ENCODE data around the gene PIAS4. TPM values are rescaled to one million over a fixed set of nuclear protein-coding genes. Genes with fewer than 3 reads are reported as not detected.

The PIAS4 gene
- total and polyA plus RNA-seq, 2 of the 13 experiments (the other 11 are each of a cell fraction or from before 2014, with no cell fraction given): 9.0 to 20.1 TPM

- TF ChIP-seq CREM (IDR thresholded peaks at IDR 0.05) (no peak), CREM (CRISPR knock-in tag; IDR thresholded peaks at IDR 0.05) (no peak), ZNF687 (CRISPR knock-in tag; IDR thresholded peaks at IDR 0.05) (peak; percentile 46; the same call in 1 of the 2 replicates), ZNF704 (CRISPR knock-in tag; IDR thresholded peaks at IDR 0.05; ENCODE audit: borderline replicate concordance) (no peak), GABPB1 (CRISPR knock-in tag; IDR thresholded peaks at IDR 0.05) (peak; percentile 28; the same call in 1 of the 2 replicates), ZNF639 (CRISPR knock-in tag; conservative IDR thresholded peaks at IDR 0.05) (no peak), TRIM24 (CRISPR knock-in tag; IDR thresholded peaks at IDR 0.05) (no peak), ZNF543 (CRISPR knock-in tag; IDR thresholded peaks at IDR 0.05) (0 out of 2 replicates have a peak, but pooled peaks have one; percentile 38), ZNF20 (CRISPR knock-in tag; IDR thresholded peaks at IDR 0.05) (no peak), CHD2 (IDR thresholded peaks at IDR 0.05; ENCODE audit: low read depth, low read length) (no peak), GMEB1 (CRISPR knock-in tag; IDR thresholded peaks at IDR 0.05; ENCODE audit: borderline replicate concordance) (no peak), ZBTB38 (CRISPR knock-in tag; IDR thresholded peaks at IDR 0.05) (no peak), SNRNP70 (IDR thresholded peaks at IDR 0.05; ENCODE audit: low read depth, low read length) (no peak), ZBTB33 (CRISPR knock-in tag; IDR thresholded peaks at IDR 0.05) (no peak; the same call in 1 of the 2 replicates), YY1 (IDR thresholded peaks at IDR 0.05; ENCODE audit: insufficient read depth, insufficient replicate concordance, low read depth, low read length) (peak; percentile 41), ZNF615 (CRISPR knock-in tag; IDR thresholded peaks at IDR 0.05; ENCODE audit: borderline replicate concordance) (0 out of 2 replicates have a peak, but pooled peaks have one; percentile 42)
These were observed 19.7 kb upstream of the PIAS4 start (continued) for GRCh38 chr19:3987619-3988371.

Data from HepG2 (cell line).